CD4-positive, CD25-positive, alpha-beta regulatory T cell (primary cell): ENCODE results near the gene CSAD. TPM values are rescaled to one million over a fixed set of nuclear protein-coding genes. Genes with fewer than 3 reads are reported as not detected.
"Not testable (repeated sequence)": the region's sequence is repeated elsewhere in the genome, so short reads cannot be mapped to it uniquely, and the experiment has no call there.

ENCODE experiments used
- ATAC-seq, 2 donors: fragments of 150-1000 bp; cut with Tn5 transposase; one replicate each; pipeline ENCODE4 v1.10.0; 2021; ENCODE audit warnings: low read depth in 2 of 2, moderate number of reproducible peaks in 2 of 2, moderate library complexity in 1 of 2
- DNase-seq, 3 donors: peaks; one replicate each; pipeline versions ENCODE4 v3.0.0 to v3.0.0-alpha.2; 2012 to 2022; ENCODE audit warnings: mixed read lengths in 1 of 3
- H3K27ac ChIP-seq: one replicate; pipeline ENCODE4 v1.7.0; 2013; ENCODE audit warnings: mild to moderate bottlenecking, low read length; ENCODE audit not compliant: insufficient read depth, poor library complexity, severe bottlenecking
- H3K27me3 ChIP-seq: one replicate; pipeline ENCODE4 v1.7.0; 2013; ENCODE audit warnings: low read length; ENCODE audit not compliant: control insufficient read depth, insufficient read depth
- H3K36me3 ChIP-seq: one replicate; pipeline ENCODE4 v1.7.0; 2013; ENCODE audit warnings: mild to moderate bottlenecking, low read length, moderate library complexity; ENCODE audit not compliant: control insufficient read depth, insufficient read depth
- H3K4me1 ChIP-seq: 2 replicates; pipeline ENCODE4 v1.7.0; 2013; ENCODE audit warnings: mild to moderate bottlenecking, low read length; ENCODE audit not compliant: insufficient read depth, control insufficient read depth, poor library complexity, severe bottlenecking
- H3K4me3 ChIP-seq: one replicate; pipeline ENCODE4 v1.7.0; 2013; ENCODE audit warnings: low read depth, mild to moderate bottlenecking, low read length, moderate library complexity
- H3K9me3 ChIP-seq, 2 experiments: 1 replicate in 1 of 2; 2 replicates in 1 of 2; pipeline ENCODE4 v1.7.0; 2013; ENCODE audit warnings: low read length in 2 of 2, mild to moderate bottlenecking in 1 of 2, moderate library complexity in 1 of 2; ENCODE audit not compliant: control insufficient read depth in 2 of 2
- H3K27ac Mint-ChIP-seq, 3 donors: one replicate each; pipeline ENCODE4 v1.8.0; 2020 to 2022; ENCODE audit warnings: mild to moderate bottlenecking in 3 of 3, mixed read lengths in 3 of 3, moderate library complexity in 2 of 3
- H3K27me3 Mint-ChIP-seq: one replicate; pipeline ENCODE4 v1.8.0; 2022; ENCODE audit warnings: mild to moderate bottlenecking, mixed read lengths
- H3K36me3 Mint-ChIP-seq: one replicate; pipeline ENCODE4 v1.8.0; 2020; ENCODE audit warnings: mixed read lengths
- H3K4me1 Mint-ChIP-seq, 4 donors: one replicate each; pipeline ENCODE4 v1.8.0; 2020 to 2022; ENCODE audit warnings: mixed read lengths in 4 of 4, mild to moderate bottlenecking in 1 of 4
- H3K4me3 Mint-ChIP-seq, 4 donors: one replicate each; pipeline ENCODE4 v1.8.0; 2020 to 2022; ENCODE audit warnings: mild to moderate bottlenecking in 4 of 4, mixed read lengths in 4 of 4, moderate library complexity in 3 of 4
- H3K9me3 Mint-ChIP-seq, 7 donors: one replicate each; pipeline ENCODE4 v1.8.0; 2020 to 2022; ENCODE audit warnings: mixed read lengths in 7 of 7, mild to moderate bottlenecking in 3 of 7, moderate library complexity in 2 of 7
- polyA plus RNA-seq, 4 donors: library from polyadenylated mRNA; unstranded; fragments of 300-500 nt; fragmentation: Illumina TruSeq; gene quantifications; one replicate each; pipeline ENCODE4 v1.2.3, GENCODE V29; 2021
- total RNA-seq: library from RNA; stranded (reverse); gene quantifications from one replicate; pipeline ENCODE4 v1.2.3, GENCODE V29; 2022

CSAD gene
- total and polyA plus RNA-seq, 5 donors from 2014 or later = 1.2 to 68.0 (median 1.7) TPM

GRCh38 chr12:53181935-53182334, 1.2 kb upstream of the CSAD start:
- H3K4me1 ChIP-seq = peaks cover 55% of the 10 kb centered on the region
- Mint-ChIP-seq H3K27ac (peak overlapping the region in 2 of 3 donors; percentile 94), H3K27me3 (no peaks in the 10 kb centered on the region), H3K4me3 (peak overlapping the region; percentile 91 to 97 (median 93)), H3K36me3 (peaks cover 33% of the 10 kb centered on the region), H3K4me1 (peaks cover 25 to 68% (median 47%) of the 10 kb centered on the region in 4 donors), H3K9me3 (no peaks in the 10 kb centered on the region)
- H3K27me3 ChIP-seq = no peaks in the 10 kb centered on the region
- H3K36me3 ChIP-seq = peaks cover 39% of the 10 kb centered on the region
- no peak for DNase-seq
- peak overlapping the region; percentile 73 for H3K4me3 ChIP-seq
- H3K9me3 ChIP-seq = no peaks in the 10 kb centered on the region
- ATAC-seq = no peak
- H3K27ac ChIP-seq = peak overlapping the region; percentile 94

- Histone ChIP-seq H3K9me3 (no peaks in the 10 kb centered on the region), H3K27me3 (no peaks in the 10 kb centered on the region), H3K4me1 (peaks cover 55% of the 10 kb centered on the region), H3K36me3 (peaks cover 31% of the 10 kb centered on the region), H3K27ac (peak overlapping the region; percentile 94), H3K4me3 (peak overlapping the region; percentile 73)
- H3K4me3 Mint-ChIP-seq = peak overlapping the region; percentile 91 to 97 (median 93)
- no peaks in the 10 kb centered on the region for H3K27me3 Mint-ChIP-seq
- no peaks in the 10 kb centered on the region for H3K9me3 Mint-ChIP-seq
- peak overlapping the region; percentile 61 to 94 (median 94) for H3K27ac Mint-ChIP-seq
- DNase-seq (peak in 2 of 3 donors; percentile 69 to 82), ATAC-seq (peak; percentile 35 to 37)
- peaks cover 25% of the 10 kb centered on the region for H3K36me3 Mint-ChIP-seq
- peaks cover 25 to 64% (median 44%) of the 10 kb centered on the region in 4 donors for H3K4me1 Mint-ChIP-seq
These were observed 363 bp upstream of the CSAD start for GRCh38 chr12:53180931-53181645.

GRCh38 chr12:53179687-53180219, 972 bp downstream of the CSAD start:
- H3K4me1 ChIP-seq = peaks cover 49% of the 10 kb centered on the region
- H3K27me3 ChIP-seq = no peaks in the 10 kb centered on the region
- H3K27ac ChIP-seq = peak overlapping the region; percentile 94
- DNase-seq (no peak), ATAC-seq (peak in 1 of 2 donors; percentile 0)
- peaks cover 21 to 54% (median 36%) of the 10 kb centered on the region in 4 donors for H3K4me1 Mint-ChIP-seq
- H3K36me3 Mint-ChIP-seq = peaks cover 13% of the 10 kb centered on the region
- no peaks in the 10 kb centered on the region for H3K9me3 ChIP-seq
- no peaks in the 10 kb centered on the region for H3K9me3 Mint-ChIP-seq
- H3K4me3 ChIP-seq = peak overlapping the region; percentile 88
- peaks cover 17% of the 10 kb centered on the region for H3K36me3 ChIP-seq
- peak overlapping the region; percentile 95 to 98 (median 98) for H3K27ac Mint-ChIP-seq
- H3K4me3 Mint-ChIP-seq = peak overlapping the region; percentile 91 to 97 (median 94)
- no peaks in the 10 kb centered on the region for H3K27me3 Mint-ChIP-seq

DNA sequence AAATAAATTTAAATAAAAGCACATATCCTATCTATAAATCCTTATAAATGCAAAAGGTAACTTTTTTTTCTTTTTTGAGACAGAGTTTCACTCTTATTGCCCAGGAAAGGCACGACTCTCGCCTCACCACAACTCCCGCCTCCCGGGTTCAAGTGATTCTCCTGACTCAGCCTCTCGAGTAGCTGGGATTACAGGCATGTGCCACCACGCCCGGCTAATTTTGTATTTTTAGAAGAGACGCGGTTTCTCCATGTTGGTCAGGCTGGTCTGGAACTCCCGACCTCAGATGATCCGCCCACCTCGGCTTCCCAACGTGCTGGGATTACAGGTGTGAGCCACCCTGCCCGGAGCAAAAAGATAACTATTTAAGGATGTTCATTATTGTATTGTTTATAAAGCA, 1.9 kb downstream of the CSAD start:
- not testable (repeated sequence) for H3K4me3 ChIP-seq
- H3K27ac ChIP-seq = peak overlapping the region; percentile 94

GRCh38 chr12:53177447-53177846, 3.3 kb downstream of the CSAD start:
- H3K9me3 ChIP-seq, H3K36me3 Mint-ChIP-seq, H3K27me3 ChIP-seq, H3K27ac Mint-ChIP-seq, ATAC-seq, H3K36me3 ChIP-seq, H3K9me3 Mint-ChIP-seq, H3K27me3 Mint-ChIP-seq, DNase-seq, H3K4me3 ChIP-seq, H3K27ac ChIP-seq: not testable (repeated sequence)
- H3K4me1 Mint-ChIP-seq = peaks cover 4 to 31% (median 23%) of the 10 kb centered on the region in 4 donors
- peaks cover 26% of the 10 kb centered on the region for H3K4me1 ChIP-seq
- peak overlapping the region in 2 of 4 donors; percentile 38 to 49 for H3K4me3 Mint-ChIP-seq

More for the DNA sequence above, 1.9 kb downstream of the CSAD start:
- H3K9me3 ChIP-seq, H3K9me3 Mint-ChIP-seq, ATAC-seq, DNase-seq, H3K27me3 ChIP-seq, H3K27me3 Mint-ChIP-seq, H3K36me3 Mint-ChIP-seq: not testable (repeated sequence)
- Mint-ChIP-seq H3K4me3 (peak overlapping the region; percentile 10 to 97 (median 92)), H3K27ac (peak overlapping the region; percentile 95 to 98 (median 98)), H3K4me1 (peaks cover 16 to 44% (median 33%) of the 10 kb centered on the region in 4 donors)
- H3K4me1 ChIP-seq = peaks cover 39% of the 10 kb centered on the region
- H3K36me3 ChIP-seq = peaks cover 14% of the 10 kb centered on the region

DNA sequence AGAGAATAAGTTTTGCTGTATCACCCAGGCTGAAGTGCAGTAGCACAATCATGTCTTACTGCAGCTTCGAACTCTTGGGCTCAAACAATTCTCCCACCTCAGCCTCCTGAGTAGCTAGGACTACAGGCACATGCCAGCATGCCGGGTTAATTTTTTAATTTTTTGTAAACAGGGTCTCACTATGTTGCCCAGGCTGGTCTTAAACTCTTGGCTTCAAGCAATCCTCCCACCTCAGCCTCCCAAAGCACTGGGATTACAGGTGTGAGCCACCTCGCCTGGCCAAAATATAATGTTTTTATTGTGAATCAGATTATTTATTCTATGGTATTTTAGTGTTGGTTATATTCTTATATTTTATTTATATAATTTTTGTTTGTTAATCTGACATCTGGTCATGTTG, 4.0 kb downstream of the CSAD start:
- no peaks in the 10 kb centered on the region for H3K27me3 ChIP-seq
- DNase-seq (no peak), ATAC-seq (no peak)
- peaks cover under 1% of the 10 kb centered on the region for H3K36me3 ChIP-seq
- H3K4me1 ChIP-seq = peaks cover 19% of the 10 kb centered on the region
- no peak overlapping the region for H3K4me3 ChIP-seq
- no peak overlapping the region for H3K27ac Mint-ChIP-seq
- no peak overlapping the region for H3K4me3 Mint-ChIP-seq
- peaks cover 0 to 24% (median 17%) of the 10 kb centered on the region in 4 donors for H3K4me1 Mint-ChIP-seq
- no peaks in the 10 kb centered on the region for H3K9me3 Mint-ChIP-seq
- H3K27me3 Mint-ChIP-seq = no peaks in the 10 kb centered on the region
- no peaks in the 10 kb centered on the region for H3K9me3 ChIP-seq
- no peak overlapping the region for H3K27ac ChIP-seq
- peaks cover 3% of the 10 kb centered on the region for H3K36me3 Mint-ChIP-seq

DNA sequence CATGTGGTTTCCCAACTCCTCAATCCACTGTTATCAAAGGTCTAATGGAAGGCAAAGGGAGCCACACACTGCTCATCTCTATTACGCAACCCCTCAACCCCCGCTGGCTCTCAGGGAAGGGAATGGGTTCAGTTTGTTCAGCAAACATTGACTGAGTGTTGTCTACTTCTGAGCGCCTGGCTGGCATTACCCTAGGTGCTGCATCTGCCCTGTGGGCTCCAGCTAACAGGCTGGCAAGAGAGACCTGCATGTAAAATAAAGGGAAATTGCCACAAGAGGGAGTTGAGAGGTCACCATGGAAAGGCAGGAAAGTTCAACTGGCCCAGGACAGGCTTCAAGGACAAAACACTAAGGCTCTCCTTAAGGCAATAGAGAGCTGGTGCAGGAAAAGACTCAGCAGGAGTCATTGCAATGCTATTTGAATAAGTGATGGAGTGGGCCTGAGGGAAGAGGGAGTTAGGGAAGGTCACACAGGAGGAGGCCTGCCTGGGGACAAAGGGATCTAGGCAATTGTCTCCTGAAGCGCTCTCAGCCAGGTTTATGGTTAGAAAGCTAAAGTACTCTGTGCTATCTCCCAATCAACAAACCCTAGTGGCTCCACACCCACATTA, 5.7 kb downstream of the CSAD start:
- no peaks in the 10 kb centered on the region for H3K27me3 Mint-ChIP-seq
- no peak overlapping the region for H3K27ac ChIP-seq
- no peak overlapping the region for H3K4me3 ChIP-seq
- peaks cover 0 to 15% (median 11%) of the 10 kb centered on the region in 4 donors for H3K4me1 Mint-ChIP-seq
- H3K27ac Mint-ChIP-seq = no peak overlapping the region
- peaks cover 13% of the 10 kb centered on the region for H3K36me3 Mint-ChIP-seq
- peak in 1 of 3 donors; percentile 49 for DNase-seq
- no peaks in the 10 kb centered on the region for H3K27me3 ChIP-seq
- peaks cover 2% of the 10 kb centered on the region for H3K36me3 ChIP-seq
- ATAC-seq = no peak
- H3K9me3 ChIP-seq = no peaks in the 10 kb centered on the region
- no peaks in the 10 kb centered on the region for H3K9me3 Mint-ChIP-seq
- H3K4me3 Mint-ChIP-seq = peak overlapping the region in 1 of 4 donors; percentile 60
- peaks cover 8% of the 10 kb centered on the region for H3K4me1 ChIP-seq
